ENCODE data around the gene CIDEB. TPM values are rescaled to one million over a fixed set of nuclear protein-coding genes. Genes with fewer than 3 reads are reported as not detected.
"Not testable (repeated sequence)": the region's sequence is repeated elsewhere in the genome, so short reads cannot be mapped to it uniquely, and the experiment has no call there.

Gene CIDEB
- total RNA-seq, 1 donor from 2014 or later = 216 TPM

GRCh38 chr14:24334431-24335291 is 26.9 kb upstream of the CIDEB start, which contains the start of gene ADCY4:
ADCY4 (minus strand) TSS chr14:24335071; CDS start chr14:24334652, 419 bp downstream.
- DNase-seq (ENCODE audit: low spot score) = no peak
- peak; percentile 10 for ATAC-seq

- peak; percentile 74 for DNase-seq (ENCODE audit: low spot score)
- ATAC-seq = peak; percentile 83
Observed at GRCh38 chr14:24332268-24332993, 24.7 kb upstream of the CIDEB start.

DNA sequence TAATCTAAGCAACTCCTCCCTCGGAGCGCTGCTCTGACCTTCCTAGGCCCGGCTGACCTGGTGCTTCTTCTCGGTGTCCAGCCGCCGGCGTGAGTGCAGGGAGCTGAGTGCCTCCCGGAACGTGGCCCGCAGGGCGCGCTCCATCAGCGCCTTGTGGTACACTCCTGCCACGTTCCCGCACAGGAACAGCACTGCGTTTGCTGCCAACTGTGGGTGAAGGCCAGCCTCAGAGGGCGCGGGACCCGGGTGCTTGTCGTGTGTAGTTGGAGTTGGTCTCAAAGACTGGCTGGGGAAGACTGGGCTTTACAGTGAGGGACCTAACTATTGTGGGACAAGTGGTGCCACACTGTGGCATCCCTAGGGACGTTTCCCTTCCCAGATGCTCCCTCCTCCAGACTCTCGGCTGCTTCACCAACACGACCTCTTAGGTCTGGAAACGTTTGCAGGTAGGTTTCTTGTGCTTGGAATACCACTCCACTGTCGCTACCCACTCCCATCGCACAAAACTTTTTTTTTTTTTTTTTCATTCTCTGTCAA is 24.0 kb upstream of the CIDEB start:
- ATAC-seq (peak; percentile 10), DNase-seq (ENCODE audit: low spot score) (no peak)

GRCh38 chr14:24330973-24331674 is 23.3 kb upstream of the CIDEB start:
- no peak for DNase-seq (ENCODE audit: low spot score)
- ATAC-seq = no peak

DNA sequence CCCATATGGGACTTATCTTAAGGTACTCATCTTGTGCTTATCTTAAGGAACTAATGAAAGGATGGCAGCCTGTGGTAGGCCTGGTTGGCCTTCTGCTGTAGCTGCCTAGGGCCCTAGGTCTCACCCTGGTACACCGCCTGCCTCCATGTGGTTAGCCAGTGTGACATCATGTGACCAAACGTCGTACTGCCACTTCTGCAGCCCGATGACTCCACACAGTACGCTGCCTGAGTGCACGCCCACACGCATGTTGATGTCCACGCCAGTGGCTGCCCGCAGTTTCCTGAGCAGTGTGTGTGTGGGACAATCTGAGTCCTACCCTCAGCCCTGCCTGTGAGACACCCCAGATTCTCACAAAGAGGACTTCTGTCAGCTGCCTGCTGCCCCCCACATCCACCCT is 22.0 kb upstream of the CIDEB start:
- no peak for DNase-seq (ENCODE audit: low spot score)

GRCh38 chr14:24329073-24329663 is 21.4 kb upstream of the CIDEB start:
- DNase-seq (ENCODE audit: low spot score) (no peak), ATAC-seq (no peak)

More for the DNA sequence above, 22.0 kb upstream of the CIDEB start:
- ATAC-seq = no peak

DNA sequence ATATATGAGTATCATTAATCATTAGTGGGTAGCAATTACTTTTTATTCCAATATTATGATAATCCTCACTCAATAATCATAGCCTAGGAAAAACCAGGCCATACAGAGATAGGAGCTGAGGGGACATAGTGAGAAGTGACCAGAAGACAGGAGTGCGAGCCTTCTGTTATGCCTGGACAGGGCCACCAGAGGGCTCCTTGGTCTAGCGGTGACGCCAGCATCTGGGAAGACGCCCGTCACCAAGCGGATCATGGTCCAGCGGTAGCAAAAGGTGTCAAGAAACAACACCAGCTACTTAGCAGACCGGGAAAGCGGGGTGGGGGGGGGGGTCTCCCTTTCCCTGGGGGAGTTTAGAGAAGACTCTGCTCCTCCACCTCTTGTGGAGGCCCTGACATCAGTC is 20.1 kb upstream of the CIDEB start:
- not testable (repeated sequence) for ATAC-seq
- DNase-seq (ENCODE audit: low spot score) = peak; percentile 68

- no peak for DNase-seq (ENCODE audit: low spot score)
- peak; percentile 4 for ATAC-seq
Observed at GRCh38 chr14:24327303-24327702, 19.5 kb upstream of the CIDEB start.

- ATAC-seq (no peak), DNase-seq (ENCODE audit: low spot score) (no peak)
Observed at GRCh38 chr14:24325963-24326362, 18.2 kb upstream of the CIDEB start.

DNA sequence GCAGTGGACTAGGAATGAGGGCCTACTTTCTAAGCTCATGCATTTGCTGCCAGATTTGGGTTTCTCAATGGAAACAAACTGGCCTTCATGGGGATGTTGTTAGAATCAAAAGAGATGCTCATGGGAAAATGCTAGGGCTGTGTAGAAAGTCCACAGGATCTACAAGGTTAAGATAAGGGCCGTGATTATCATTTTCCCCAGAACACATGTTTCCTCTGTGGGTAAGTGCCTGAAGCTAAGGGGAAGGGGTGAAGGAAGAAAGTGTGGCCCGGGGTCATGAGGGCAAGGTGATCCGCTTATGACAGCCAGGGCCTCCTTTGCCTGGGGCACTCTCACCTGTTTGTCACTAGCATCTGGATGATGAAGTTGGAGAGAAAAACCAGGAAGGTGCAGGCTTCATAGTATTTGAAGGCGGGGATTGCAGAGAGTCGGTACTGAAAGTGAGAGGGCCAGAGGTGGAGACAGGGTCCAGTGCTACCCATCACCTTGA is 17.3 kb upstream of the CIDEB start:
- no peak for ATAC-seq
- no peak for DNase-seq (ENCODE audit: low spot score)

DNA sequence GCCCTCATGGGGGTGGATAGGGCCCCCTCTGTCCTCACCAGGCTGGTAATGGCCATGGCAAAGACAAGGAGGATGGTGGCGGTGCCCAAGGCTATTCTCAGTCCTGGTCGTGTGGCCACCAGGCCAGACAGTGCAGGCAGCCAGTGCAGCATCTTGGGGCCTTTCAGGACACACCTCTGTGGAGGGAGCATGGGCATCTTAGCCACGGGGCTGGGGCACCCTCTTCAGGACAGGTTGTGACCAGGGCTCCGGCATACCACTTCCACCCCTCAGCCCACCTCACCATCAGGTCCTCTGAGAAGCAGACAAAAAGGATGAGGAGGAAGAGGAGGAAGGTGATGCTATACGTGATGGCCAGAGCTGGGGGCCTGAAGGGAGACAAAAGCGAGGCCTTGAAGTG is 16.2 kb upstream of the CIDEB start:
- DNase-seq (ENCODE audit: low spot score) (no peak), ATAC-seq (no peak)

- ATAC-seq = no peak
- no peak for DNase-seq (ENCODE audit: low spot score)
Observed at GRCh38 chr14:24323341-24323740, 15.6 kb upstream of the CIDEB start.

DNA sequence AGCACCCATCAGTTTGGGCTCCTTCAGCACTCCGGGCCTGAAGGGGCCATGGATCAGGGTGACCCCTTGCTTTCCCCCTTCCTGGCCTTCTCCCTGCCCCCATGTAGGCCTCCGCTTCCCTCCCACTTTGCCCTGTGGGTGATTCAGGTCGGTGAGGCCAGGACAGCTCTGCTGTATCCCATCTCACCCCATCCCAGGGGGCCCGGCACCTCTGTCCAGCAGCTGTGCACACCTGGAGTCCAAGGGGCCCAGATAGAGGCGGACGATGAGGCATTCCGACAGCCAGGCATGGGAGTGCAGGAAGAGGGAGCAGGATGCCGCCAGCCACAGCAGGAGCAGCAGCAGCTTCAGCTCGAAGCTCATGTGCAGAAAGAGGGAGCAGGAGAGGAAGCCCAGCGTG is 14.9 kb upstream of the CIDEB start:
- ATAC-seq (no peak), DNase-seq (ENCODE audit: low spot score) (no peak)

- no peak for DNase-seq (ENCODE audit: low spot score)
- no peak for ATAC-seq
Observed at GRCh38 chr14:24321212-24321975, 13.6 kb upstream of the CIDEB start.

GRCh38 chr14:24317141-24317928 is 9.6 kb upstream of the CIDEB start:
- no peak for ATAC-seq
- no peak for DNase-seq (ENCODE audit: low spot score)

DNA sequence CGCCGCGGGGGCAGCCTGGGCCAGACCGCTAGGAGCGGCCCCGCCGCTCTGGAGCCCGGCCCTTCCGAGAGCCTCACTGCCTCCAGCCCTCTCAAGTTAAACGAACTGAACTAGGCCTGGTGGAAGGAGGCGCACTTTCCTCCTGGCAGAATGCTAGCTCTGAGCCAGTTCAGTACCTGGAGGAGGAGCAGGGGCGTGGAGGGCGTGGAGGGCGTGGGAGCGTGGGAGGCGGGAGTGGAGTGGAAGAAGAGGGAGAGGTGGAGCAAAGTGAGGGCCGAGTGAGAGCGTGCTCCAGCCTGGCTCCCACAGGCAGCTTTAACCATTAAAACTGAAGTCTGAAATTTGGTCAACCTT is 8.8 kb upstream of the CIDEB start:
- DNase-seq (ENCODE audit: low spot score) (no peak), ATAC-seq (no peak)

- ATAC-seq = peak; percentile 65
- peak; percentile 72 for DNase-seq (ENCODE audit: low spot score)
Observed at GRCh38 chr14:24315807-24316596, 8.2 kb upstream of the CIDEB start.

DNA sequence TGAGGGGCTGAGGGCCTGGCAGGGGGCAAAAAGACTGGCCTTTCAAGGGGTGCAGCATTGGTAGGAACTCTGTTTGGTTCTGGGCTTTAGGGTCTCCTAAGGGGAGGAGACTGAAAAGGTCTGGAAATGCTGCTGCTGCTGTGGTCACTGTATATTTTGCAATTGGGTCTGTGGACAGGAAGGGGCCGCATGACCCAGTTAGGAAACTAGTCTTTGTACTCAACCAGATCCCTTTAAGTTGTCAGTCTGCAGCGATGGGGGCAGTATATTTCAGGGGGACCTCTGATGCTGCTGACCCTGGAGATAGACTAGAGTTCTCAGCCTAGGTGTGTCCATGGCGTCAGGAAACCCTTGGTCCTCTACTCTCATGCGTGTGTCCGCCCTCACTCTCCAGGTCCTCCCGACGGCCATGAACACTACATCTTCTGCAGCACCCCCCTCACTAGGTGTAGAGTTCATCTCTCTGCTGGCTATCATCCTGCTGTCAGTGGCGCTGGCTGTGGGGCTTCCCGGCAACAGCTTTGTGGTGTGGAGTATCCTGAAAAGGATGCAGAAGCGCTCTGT is 7.5 kb upstream of the CIDEB start:
- ATAC-seq (no peak), DNase-seq (ENCODE audit: low spot score) (no peak)

Measured in left lobe of liver (tissue), 2 donors.